ENCODE measurements around the gene LBX1. TPM values are rescaled to one million over a fixed set of nuclear protein-coding genes. Genes with fewer than 3 reads are reported as not detected.

LBX1 gene
- total RNA-seq, 2 experiments from 2014 or later = not detected

DNA sequence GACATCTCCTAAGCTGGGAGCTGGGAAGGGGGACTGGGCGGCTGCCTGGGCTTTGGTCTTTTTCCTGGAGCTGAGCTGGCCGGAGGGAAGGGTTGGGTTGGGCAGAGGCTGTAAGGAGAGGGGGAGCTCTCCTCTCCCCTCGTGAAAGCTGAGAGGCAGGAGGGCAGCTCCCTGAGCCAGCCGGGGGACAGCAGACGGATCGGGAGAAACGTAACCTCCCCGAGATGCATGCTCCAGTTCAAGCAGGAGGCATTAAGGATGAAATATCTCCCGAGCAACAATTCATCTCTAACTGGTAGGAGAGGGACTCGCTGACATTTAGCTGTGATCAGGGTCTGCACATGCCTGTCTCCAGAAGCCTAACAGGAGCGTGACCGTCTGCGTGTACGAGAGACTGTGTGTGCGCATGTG lies 19.9 kb upstream of the LBX1 start:
- POLR2A ChIA-PET = no interaction called here
- CTCF ChIA-PET = interaction anchor here (0.5 to 1.0 kb wide), 2 partner anchors 88 to 133 kb away, joined by 3 to 4 read pairs; no protein-coding TSS in a partner anchor

- ChIA-PET CTCF (no interaction called here), POLR2A (no interaction called here)
These were observed 17.4 kb upstream of the LBX1 start for GRCh38 chr10:101246639-101247038.

DNA sequence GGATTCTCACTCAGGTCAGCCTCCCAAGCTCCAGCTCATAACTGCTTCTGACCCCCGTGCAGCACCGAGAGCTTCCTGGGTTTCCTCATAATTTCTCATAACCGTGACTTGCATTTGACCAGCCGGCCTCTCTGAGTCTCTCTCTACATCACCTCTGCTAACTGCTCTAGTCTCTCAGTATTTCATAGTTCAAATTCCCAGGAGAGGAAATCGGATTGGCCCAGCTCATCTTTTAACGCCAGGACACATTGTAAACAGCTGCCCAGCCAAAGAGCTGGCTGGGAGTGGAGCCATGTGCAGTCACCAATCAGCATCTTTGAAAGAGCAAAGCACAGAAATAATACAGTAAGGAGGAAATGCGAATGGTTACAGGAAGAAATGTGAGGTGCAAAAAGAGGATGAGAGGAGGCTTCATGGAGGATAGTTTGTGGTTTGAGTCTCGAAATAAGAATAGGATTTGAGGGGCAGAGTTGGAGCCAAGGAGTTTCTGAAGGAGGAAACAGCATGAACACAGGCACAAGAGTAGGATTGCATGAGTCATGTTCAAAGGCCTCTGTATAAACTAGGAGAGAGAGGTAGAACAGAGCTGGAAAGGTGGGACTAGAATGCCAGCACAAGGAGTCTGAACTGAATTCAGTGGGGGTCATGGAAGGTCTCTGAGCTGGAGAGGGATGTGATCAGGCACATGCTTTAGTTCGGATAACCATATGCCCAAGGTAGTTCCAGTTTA lies 15.2 kb upstream of the LBX1 start:
- CTCF ChIA-PET = interaction anchor here (1.4 kb wide), 1 partner anchor 26 kb away, joined by 3 read pairs; no protein-coding TSS in a partner anchor
- POLR2A ChIA-PET = no interaction called here

DNA sequence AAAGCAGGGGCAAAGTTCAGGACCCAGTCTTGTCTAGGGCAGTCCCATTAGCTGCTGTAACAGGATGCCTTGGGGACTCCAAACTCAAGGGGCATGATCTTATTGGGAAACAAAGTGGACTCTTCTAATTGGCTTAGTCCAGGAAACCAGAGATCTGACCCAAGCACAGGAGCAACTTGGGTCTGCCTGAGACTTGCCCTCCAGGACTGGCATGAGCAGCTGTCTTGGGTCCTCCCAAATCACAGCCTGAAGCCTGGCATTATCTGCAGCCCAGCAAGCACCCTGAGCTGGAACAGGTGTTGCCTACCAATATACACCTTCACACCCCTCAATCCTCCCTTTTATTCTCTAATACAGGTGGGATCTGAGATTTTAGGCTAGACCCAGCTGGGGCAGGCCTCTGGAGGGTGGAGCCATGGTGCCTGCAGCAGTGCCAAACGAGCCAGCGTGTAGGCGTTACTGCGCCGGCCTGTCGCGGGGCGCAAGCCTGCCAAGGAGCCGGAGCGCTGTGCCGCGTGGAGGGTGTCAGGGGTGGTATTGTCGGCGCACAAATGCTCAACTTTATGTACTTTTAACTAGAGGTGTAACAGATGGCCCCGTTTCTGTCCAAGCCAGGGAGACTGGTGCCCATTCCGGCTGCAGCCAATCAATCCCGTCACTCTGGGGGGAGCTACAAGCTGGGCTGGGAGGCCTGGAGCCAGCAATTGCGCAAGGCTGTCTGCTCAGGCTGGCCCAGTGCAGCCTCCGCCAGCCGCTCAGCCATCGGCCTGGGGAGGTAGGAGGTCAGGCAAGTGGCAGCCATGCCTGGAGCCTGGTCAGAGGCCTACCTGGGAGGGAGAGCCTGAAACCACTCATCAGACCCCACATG lies 12.8 kb upstream of the LBX1 start:
- CTCF ChIA-PET = interaction anchor here (1.8 to 6.1 kb wide), 2 partner anchors 28 to 100 kb away, joined by 4 to 51 read pairs; no protein-coding TSS in a partner anchor
- POLR2A ChIA-PET = no interaction called here

- ChIA-PET CTCF (interaction anchor here (0.8 to 6.1 kb wide), 13 partner anchors 9 to 498 kb away, joined by 3 to 51 read pairs (median 3); partner anchors contain the start of gene LBX1), POLR2A (no interaction called here)
These were observed 9.5 kb upstream of the LBX1 start for GRCh38 chr10:101238732-101239105.

GRCh38 chr10:101237982-101238731 lies 8.9 kb upstream of the LBX1 start:
- POLR2A ChIA-PET = no interaction called here
- CTCF ChIA-PET = interaction anchor here (0.9 to 6.1 kb wide), 16 partner anchors 9 to 497 kb away, joined by 3 to 51 read pairs (median 4); partner anchors contain the start of gene LBX1

GRCh38 chr10:101237081-101237981 lies 8.1 kb upstream of the LBX1 start:
- CTCF ChIA-PET = interaction anchor here (1.1 to 6.1 kb wide), 6 partner anchors 8 to 55 kb away, joined by 3 to 51 read pairs (median 4); partner anchors contain the start of gene LBX1
- POLR2A ChIA-PET = no interaction called here

DNA sequence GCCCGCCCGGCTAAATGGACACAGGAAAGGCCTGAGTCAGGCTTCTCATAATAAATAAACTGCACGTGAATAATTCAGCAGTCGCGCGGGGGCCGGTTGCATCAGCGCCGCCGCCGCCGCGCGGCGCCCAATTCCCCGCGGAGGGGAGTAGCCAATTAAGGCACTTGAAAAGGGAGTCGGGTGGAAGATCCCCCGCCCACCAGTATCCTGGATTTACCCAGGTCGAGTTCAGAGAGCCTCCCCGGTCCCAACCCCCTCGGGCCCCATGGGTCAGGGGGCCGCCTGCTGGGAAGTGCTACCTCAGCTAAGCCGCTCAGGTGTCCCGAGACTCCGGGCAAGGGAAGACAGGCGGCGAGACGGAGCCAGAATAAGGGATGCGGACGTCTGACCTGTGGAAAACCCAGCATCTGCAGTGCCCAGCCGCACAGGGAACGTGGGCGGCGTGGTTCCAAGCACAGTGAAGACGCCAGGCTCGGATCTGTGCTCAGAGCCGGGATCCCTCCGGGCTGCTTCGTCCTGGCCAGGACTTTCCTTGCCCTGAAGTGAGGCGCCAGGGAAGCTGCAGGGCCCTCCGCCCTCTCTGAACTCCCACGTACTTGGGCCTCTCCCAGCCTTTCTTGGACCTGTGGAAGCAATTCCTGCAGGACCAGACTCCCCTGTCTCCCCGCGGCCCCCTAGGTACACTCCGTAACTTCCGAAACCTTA lies 7.3 kb upstream of the LBX1 start:
- ChIA-PET POLR2A (no interaction called here), CTCF (interaction anchor here (1.3 to 6.1 kb wide), 2 partner anchors 22 kb away, joined by 7 to 51 read pairs; no protein-coding TSS in a partner anchor)

DNA sequence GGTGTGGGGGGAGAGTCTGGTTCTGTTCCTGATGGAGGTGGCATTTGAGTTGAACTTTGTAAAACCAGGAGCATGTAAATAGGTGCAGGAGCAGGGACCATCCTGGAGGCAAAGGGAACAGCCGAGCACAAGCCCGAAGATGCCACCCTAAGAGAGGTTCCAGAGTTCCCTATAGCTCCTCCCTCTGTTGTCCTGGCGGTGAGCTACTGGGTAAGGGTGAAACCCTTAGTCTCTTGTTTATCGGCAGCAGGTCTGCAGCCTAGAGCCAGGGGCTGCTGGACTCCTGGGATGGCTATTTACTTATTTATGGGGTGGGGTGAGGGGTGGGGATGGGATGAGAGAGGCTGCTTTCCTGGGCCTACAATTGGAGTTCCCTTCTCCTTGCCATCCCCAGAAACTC lies 6.5 kb upstream of the LBX1 start:
- ChIA-PET POLR2A (interaction anchor here (0.5 kb wide), 1 partner anchor 462 kb away, joined by 3 read pairs; no protein-coding TSS in a partner anchor), CTCF (interaction anchor here (0.7 to 1.5 kb wide), 3 partner anchors 21 to 320 kb away, joined by 3 to 7 read pairs (median 3); no protein-coding TSS in a partner anchor)

DNA sequence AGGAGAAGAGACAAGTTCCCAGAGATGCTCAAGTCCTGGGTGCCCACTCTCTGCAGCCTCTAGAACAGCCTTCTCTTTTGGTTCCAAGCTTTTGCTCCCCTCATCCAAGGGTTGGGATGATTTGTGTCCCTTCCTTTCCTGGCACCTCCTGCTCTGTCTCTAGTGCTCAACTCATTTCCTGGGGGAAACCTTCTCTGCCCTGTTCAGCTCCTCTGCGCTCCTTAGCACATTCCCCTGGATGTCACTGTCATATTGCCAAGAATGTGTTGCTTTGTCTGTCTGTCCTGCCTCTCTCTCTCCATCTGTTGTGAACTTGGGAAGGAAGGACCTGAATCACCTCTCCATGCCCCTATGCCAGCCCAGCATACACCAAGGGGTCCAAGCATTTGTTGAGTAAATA lies 5.1 kb upstream of the LBX1 start:
- POLR2A ChIA-PET = interaction anchor here (0.6 kb wide), 1 partner anchor 53 kb away, joined by 11 read pairs; no protein-coding TSS in a partner anchor

GRCh38 chr10:101233863-101234262 lies 4.6 kb upstream of the LBX1 start:
- POLR2A ChIA-PET = interaction anchor here (0.6 kb wide), 1 partner anchor 52 kb away, joined by 11 read pairs; no protein-coding TSS in a partner anchor
- CTCF ChIA-PET = interaction anchor here (3.0 kb wide), 1 partner anchor 20 kb away, joined by 9 read pairs; no protein-coding TSS in a partner anchor

More for the DNA sequence above, 5.1 kb upstream of the LBX1 start:
- CTCF ChIA-PET = interaction anchor here (1.5 to 3.0 kb wide), 2 partner anchors 20 to 57 kb away, joined by 3 to 9 read pairs; no protein-coding TSS in a partner anchor

- CTCF ChIA-PET = interaction anchor here (3.0 kb wide), 1 partner anchor 19 kb away, joined by 9 read pairs; no protein-coding TSS in a partner anchor
- POLR2A ChIA-PET = no interaction called here
These were observed 4.2 kb upstream of the LBX1 start for GRCh38 chr10:101233443-101233842.

DNA sequence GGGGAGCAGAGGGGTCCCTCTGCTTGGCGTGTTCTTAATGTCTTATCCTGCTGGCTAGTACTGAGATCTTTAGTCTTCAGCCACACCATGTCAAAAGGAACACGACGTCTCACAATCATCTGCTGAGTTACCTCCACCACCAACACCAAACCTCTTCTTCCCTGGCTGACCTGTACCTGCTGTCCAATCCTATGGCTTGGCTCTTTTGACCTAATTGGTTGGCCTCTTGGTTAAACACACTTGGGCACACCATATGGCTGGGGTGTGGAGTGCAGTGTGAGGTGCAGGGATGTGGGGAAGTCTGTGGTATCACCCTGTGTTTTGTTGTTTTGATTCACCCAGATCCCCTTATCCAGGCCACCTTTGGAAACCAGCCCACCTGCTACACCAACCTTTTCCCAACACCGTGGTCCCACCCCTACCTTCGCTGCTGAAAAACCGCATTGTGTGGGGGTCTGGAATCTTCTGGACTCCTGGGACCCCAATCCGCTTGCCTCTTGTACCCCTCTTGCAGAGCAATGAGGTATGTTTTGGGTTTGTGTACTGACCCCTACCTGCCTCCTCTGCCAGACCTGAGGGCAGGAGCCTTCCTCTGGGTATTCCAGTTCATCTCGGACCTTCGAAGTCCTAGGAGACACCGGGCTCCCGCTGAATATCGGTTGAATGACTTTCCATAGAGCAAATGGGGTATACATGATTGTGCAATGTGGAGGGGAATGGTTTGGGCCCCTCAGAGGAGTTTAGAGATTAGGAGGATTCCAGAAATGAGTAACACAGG lies 2.8 kb upstream of the LBX1 start:
- ChIA-PET POLR2A (no interaction called here), CTCF (interaction anchor here (0.6 to 3.0 kb wide), 2 partner anchors 18 to 39 kb away, joined by 4 to 9 read pairs; no protein-coding TSS in a partner anchor)

DNA sequence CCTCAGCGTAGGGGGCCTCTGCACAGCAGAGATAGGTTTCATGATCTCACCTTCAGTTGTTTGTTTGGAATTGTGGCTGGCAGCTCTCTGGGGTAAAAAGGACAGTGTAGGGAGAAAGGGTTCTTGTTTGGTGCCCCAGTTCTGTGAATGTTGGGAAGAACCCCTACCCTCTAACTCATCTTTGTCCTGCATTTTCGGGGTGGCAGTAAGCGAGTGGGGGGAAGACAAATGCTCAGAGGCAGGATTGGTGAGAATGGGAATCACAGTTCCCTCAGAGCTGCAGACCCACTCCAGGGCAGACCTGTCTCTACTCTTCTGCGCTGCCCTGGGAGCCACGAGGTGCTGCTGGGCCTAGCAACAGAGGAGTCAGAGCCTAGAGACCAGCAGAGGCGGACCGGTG lies 1.8 kb upstream of the LBX1 start:
- CTCF ChIA-PET = interaction anchor here (0.5 to 0.9 kb wide), 2 partner anchors 89 to 504 kb away, joined by 3 to 4 read pairs; no protein-coding TSS in a partner anchor
- POLR2A ChIA-PET = no interaction called here

DNA sequence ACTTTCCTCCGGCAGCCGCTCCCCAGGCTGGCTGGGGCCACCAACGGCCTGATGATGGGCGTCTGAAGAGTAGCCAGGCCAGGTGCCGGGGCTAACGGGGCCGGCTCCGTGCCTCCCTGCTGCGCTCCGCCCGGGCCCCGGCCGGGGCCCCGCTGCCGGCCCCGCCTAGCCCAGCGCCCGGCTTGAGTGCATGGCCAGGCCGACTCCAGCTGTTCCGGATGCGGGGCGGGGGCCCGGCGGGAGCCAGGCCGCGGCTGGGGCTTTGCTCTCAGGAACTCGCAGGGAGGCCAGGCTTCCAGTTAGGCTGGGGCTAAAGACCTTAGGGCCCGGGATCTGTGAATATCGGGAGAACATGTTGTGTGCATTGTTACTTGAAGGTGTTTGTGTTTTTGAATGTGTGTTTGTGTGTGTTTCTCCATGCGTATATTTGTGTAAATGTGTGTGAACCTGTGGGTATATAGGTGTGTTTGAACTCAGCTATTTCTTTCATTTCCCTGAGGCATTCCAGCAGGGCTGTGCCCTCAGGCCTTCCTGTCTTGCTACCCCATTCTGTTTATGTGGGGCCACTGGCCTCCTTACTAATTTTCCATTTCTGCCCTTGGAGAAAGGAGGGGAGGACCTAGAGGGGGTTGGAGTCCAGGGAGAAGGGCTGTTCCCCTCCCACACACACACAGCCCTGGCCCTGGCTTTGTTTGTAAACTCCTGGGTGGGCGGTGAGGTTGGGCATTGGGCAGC lies 1.1 kb upstream of the LBX1 start:
- CTCF ChIA-PET = interaction anchor here (0.5 to 2.8 kb wide), 4 partner anchors 8 to 504 kb away, joined by 3 to 8 read pairs (median 4); no protein-coding TSS in a partner anchor
- POLR2A ChIA-PET = no interaction called here

GRCh38 chr10:101228966-101229265 lies 347 bp downstream of the LBX1 start:
- ChIA-PET CTCF (interaction anchor here (2.8 to 4.2 kb wide), 2 partner anchors 10 to 14 kb away, joined by 8 to 22 read pairs; no protein-coding TSS in a partner anchor), POLR2A (no interaction called here)

Data from activated CD8-positive, alpha-beta memory T cell treated with anti-CD3 and anti-CD28 coated beads for 36 hours (primary cell).